Measurements from ENCODE around the gene C15orf39. TPM values are rescaled to one million over a fixed set of nuclear protein-coding genes. Genes with fewer than 3 reads are reported as not detected.
A peak's percentile ranks its signal among the peaks of the same experiment; 100 is the strongest.
"Not testable (repeated sequence)": the region's sequence is repeated elsewhere in the genome, so short reads cannot be mapped to it uniquely, and the experiment has no call there.

Gene C15orf39
- total RNA-seq, 1 donor from 2014 or later: 15.0 TPM

- Histone ChIP-seq H3K9me3 (replicated peaks) (no peaks in the 10 kb centered on the region), H3K27ac (replicated peaks) (no peak overlapping the region), H3K36me3 (no peaks in the 10 kb centered on the region), H3K4me3 (no peak overlapping the region), H3K4me1 (peaks cover 8% of the 10 kb centered on the region), H3K27me3 (ENCODE audit: low read depth) (peaks cover 50% of the 10 kb centered on the region)
- DNase-seq: peak; percentile 55
- TF ChIP-seq CTCF (IDR thresholded peaks at IDR 0.05; ENCODE audit: borderline replicate concordance): no peak
- intact Hi-C loops (cut with micrococcal nuclease): loop anchor here (10.0 kb wide), 1 partner anchor 69 kb away; no protein-coding TSS in a partner anchor
Observed at GRCh38 chr15:75235760-75236729, 34.4 kb downstream of the C15orf39 start.

- Histone ChIP-seq H3K36me3 (no peaks in the 10 kb centered on the region), H3K27ac (replicated peaks) (no peak overlapping the region), H3K4me1 (peaks cover 8% of the 10 kb centered on the region), H3K4me3 (no peak overlapping the region), H3K27me3 (ENCODE audit: low read depth) (peaks cover 46% of the 10 kb centered on the region), H3K9me3 (replicated peaks) (no peaks in the 10 kb centered on the region)
- intact Hi-C loops (cut with micrococcal nuclease): loop anchor here (10.0 kb wide), 1 partner anchor 67 kb away; no protein-coding TSS in a partner anchor
- DNase-seq: peak; percentile 10
- no peak for TF ChIP-seq CTCF (IDR thresholded peaks at IDR 0.05; ENCODE audit: borderline replicate concordance)
Observed at GRCh38 chr15:75237316-75237982, 35.8 kb downstream of the C15orf39 start.

- no peak for TF ChIP-seq CTCF (IDR thresholded peaks at IDR 0.05; ENCODE audit: borderline replicate concordance)
- Histone ChIP-seq H3K4me3 (no peak overlapping the region), H3K27me3 (ENCODE audit: low read depth) (peaks cover 40% of the 10 kb centered on the region), H3K9me3 (replicated peaks) (no peaks in the 10 kb centered on the region), H3K4me1 (peaks cover 8% of the 10 kb centered on the region), H3K36me3 (no peaks in the 10 kb centered on the region), H3K27ac (replicated peaks) (no peak overlapping the region)
- intact Hi-C loops (cut with micrococcal nuclease): loop anchor here (10.0 kb wide), 1 partner anchor 67 kb away; no protein-coding TSS in a partner anchor
- DNase-seq: no peak
Observed at GRCh38 chr15:75238150-75238549, 36.5 kb downstream of the C15orf39 start.

GRCh38 chr15:75245741-75246140 lies 44.1 kb downstream of the C15orf39 start:
- H3K27ac ChIP-seq (replicated peaks); DNase-seq; H3K4me1 ChIP-seq; H3K9me3 ChIP-seq (replicated peaks); intact Hi-C loops (cut with micrococcal nuclease); H3K36me3 ChIP-seq; H3K4me3 ChIP-seq: not testable (repeated sequence)
- peaks cover 47% of the 10 kb centered on the region for H3K27me3 ChIP-seq (ENCODE audit: low read depth)

- peaks cover 52% of the 10 kb centered on the region for H3K27me3 ChIP-seq (ENCODE audit: low read depth)
- H3K36me3 ChIP-seq; H3K27ac ChIP-seq (replicated peaks); intact Hi-C loops (cut with micrococcal nuclease); DNase-seq; H3K9me3 ChIP-seq (replicated peaks); H3K4me1 ChIP-seq; H3K4me3 ChIP-seq: not testable (repeated sequence)
Observed at GRCh38 chr15:75248991-75249390, 47.3 kb downstream of the C15orf39 start.

GRCh38 chr15:75249726-75250125 lies 48.0 kb downstream of the C15orf39 start:
- no peaks in the 10 kb centered on the region for H3K9me3 ChIP-seq (replicated peaks)
- H3K27me3 ChIP-seq (ENCODE audit: low read depth): peaks cover 48% of the 10 kb centered on the region
- no peak overlapping the region for H3K4me3 ChIP-seq
- no peak for DNase-seq
- intact Hi-C loops (cut with micrococcal nuclease): no loop called here
- no peaks in the 10 kb centered on the region for H3K4me1 ChIP-seq
- no peak overlapping the region for H3K27ac ChIP-seq (replicated peaks)
- H3K36me3 ChIP-seq: no peaks in the 10 kb centered on the region
- no peak for TF ChIP-seq CTCF (IDR thresholded peaks at IDR 0.05; ENCODE audit: borderline replicate concordance)

- H3K4me1 ChIP-seq; H3K27ac ChIP-seq (replicated peaks); DNase-seq; H3K4me3 ChIP-seq; H3K36me3 ChIP-seq; H3K9me3 ChIP-seq (replicated peaks); intact Hi-C loops (cut with micrococcal nuclease): not testable (repeated sequence)
- H3K27me3 ChIP-seq (ENCODE audit: low read depth): peaks cover 48% of the 10 kb centered on the region
Observed at GRCh38 chr15:75251343-75251742, 49.7 kb downstream of the C15orf39 start.

- DNase-seq; H3K4me3 ChIP-seq; H3K27ac ChIP-seq (replicated peaks); H3K9me3 ChIP-seq (replicated peaks); H3K36me3 ChIP-seq; intact Hi-C loops (cut with micrococcal nuclease); H3K4me1 ChIP-seq: not testable (repeated sequence)
- H3K27me3 ChIP-seq (ENCODE audit: low read depth): peaks cover 46% of the 10 kb centered on the region
Observed at GRCh38 chr15:75252285-75252684, 50.6 kb downstream of the C15orf39 start.

- H3K36me3 ChIP-seq; H3K4me3 ChIP-seq; H3K9me3 ChIP-seq (replicated peaks); DNase-seq; H3K27me3 ChIP-seq (ENCODE audit: low read depth); H3K4me1 ChIP-seq; H3K27ac ChIP-seq (replicated peaks); intact Hi-C loops (cut with micrococcal nuclease): not testable (repeated sequence)
Observed at GRCh38 chr15:75258034-75258433, 56.4 kb downstream of the C15orf39 start, which contains the start of gene GOLGA6C. Gene GOLGA6C (plus strand): TSS chr15:75258334. CDS start chr15:75258599, 265 bp downstream.

All from left ventricle myocardium inferior (tissue), 1 donor.